ENCODE results near the gene GPR137C.

- TF ChIP-seq, protein P1, sequence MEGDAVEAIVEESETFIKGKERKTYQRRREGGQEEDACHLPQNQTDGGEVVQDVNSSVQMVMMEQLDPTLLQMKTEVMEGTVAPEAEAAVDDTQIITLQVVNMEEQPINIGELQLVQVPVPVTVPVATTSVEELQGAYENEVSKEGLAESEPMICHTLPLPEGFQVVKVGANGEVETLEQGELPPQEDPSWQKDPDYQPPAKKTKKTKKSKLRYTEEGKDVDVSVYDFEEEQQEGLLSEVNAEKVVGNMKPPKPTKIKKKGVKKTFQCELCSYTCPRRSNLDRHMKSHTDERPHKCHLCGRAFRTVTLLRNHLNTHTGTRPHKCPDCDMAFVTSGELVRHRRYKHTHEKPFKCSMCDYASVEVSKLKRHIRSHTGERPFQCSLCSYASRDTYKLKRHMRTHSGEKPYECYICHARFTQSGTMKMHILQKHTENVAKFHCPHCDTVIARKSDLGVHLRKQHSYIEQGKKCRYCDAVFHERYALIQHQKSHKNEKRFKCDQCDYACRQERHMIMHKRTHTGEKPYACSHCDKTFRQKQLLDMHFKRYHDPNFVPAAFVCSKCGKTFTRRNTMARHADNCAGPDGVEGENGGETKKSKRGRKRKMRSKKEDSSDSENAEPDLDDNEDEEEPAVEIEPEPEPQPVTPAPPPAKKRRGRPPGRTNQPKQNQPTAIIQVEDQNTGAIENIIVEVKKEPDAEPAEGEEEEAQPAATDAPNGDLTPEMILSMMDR (conservative IDR thresholded peaks at IDR 0.05) = no peak
- no peak for TF ChIP-seq EZH2 (IDR thresholded peaks at IDR 0.05; ENCODE audit: low read depth)
Measured at GRCh38 chr14:52531481-52531880, 21.2 kb upstream of the GPR137C start.

All from PC-9 (cell line).